Neuronal stem cell (in vitro differentiated cells): Measurements from ENCODE around the gene FBXL12.

Experiments
- DNase-seq: peaks from one replicate; pipeline ENCODE4 v3.0.0-alpha.2; 2013; ENCODE audit warnings: low spot score
- H2AFZ ChIP-seq: one replicate; pipeline ENCODE4 v1.6.1; 2013; ENCODE audit warnings: mild to moderate bottlenecking, low read length, inconsistent platforms
- H2AK5ac ChIP-seq: 2 replicates; pipeline ENCODE4 v1.6.1; 2013; ENCODE audit warnings: low read depth, mild to moderate bottlenecking, inconsistent platforms, low read length, moderate library complexity, mixed read lengths
- H2BK120ac ChIP-seq: 2 replicates; pipeline ENCODE4 v1.6.1; 2013; ENCODE audit warnings: low read depth, mild to moderate bottlenecking, inconsistent platforms, low read length, moderate library complexity, mixed read lengths
- H2BK12ac ChIP-seq: one replicate; pipeline ENCODE4 v1.6.1; 2013; ENCODE audit warnings: low read length, inconsistent platforms
- H2BK15ac ChIP-seq: 2 replicates; pipeline ENCODE4 v1.6.1; 2013; ENCODE audit warnings: mild to moderate bottlenecking, low read length, inconsistent platforms, mixed read lengths
- H2BK5ac ChIP-seq: one replicate; pipeline ENCODE4 v1.6.1; 2013; ENCODE audit warnings: inconsistent platforms, mild to moderate bottlenecking, low read length, moderate library complexity
- H3K14ac ChIP-seq: one replicate; pipeline ENCODE4 v1.6.1; 2013; ENCODE audit warnings: low read length, inconsistent platforms
- H3K18ac ChIP-seq: 2 replicates; pipeline ENCODE4 v1.6.1; 2013; ENCODE audit warnings: low read length, inconsistent platforms
- H3K23ac ChIP-seq: 2 replicates; pipeline ENCODE4 v1.6.1; 2013; ENCODE audit warnings: low read depth, mild to moderate bottlenecking, mixed read lengths, low read length, inconsistent platforms; ENCODE audit not compliant: poor library complexity
- H3K27ac ChIP-seq: replicated peaks from 3 replicates; pipeline ENCODE4 v1.5.1; 2013; ENCODE audit warnings: low read length, inconsistent platforms
- H3K27me3 ChIP-seq, 3 experiments: 2 replicates each; pipeline ENCODE4 v1.6.1; 2013; ENCODE audit warnings: low read length in 3 of 3, mild to moderate bottlenecking in 2 of 3, inconsistent platforms in 1 of 3, low read depth in 1 of 3, mixed read lengths in 1 of 3, moderate library complexity in 1 of 3; ENCODE audit not compliant: control insufficient read depth in 3 of 3, insufficient read depth in 3 of 3
- H3K36me3 ChIP-seq, 2 donors: replicated peaks in 1 of 2; 2 replicates each; pipeline ENCODE4 v1.6.1; 2013; ENCODE audit warnings: low read length in 2 of 2; ENCODE audit not compliant: control insufficient read depth in 2 of 2, insufficient read depth in 2 of 2
- H3K4ac ChIP-seq: 2 replicates; pipeline ENCODE4 v1.6.1; 2013; ENCODE audit warnings: inconsistent platforms, mild to moderate bottlenecking, low read length, moderate library complexity
- H3K4me1 ChIP-seq, 2 donors: 1 replicate in 1 of 2; 2 replicates in 1 of 2; pipeline ENCODE4 v1.6.1; 2013; ENCODE audit warnings: low read length in 2 of 2, low read depth in 1 of 2; ENCODE audit not compliant: control insufficient read depth in 2 of 2, insufficient read depth in 1 of 2
- H3K4me2 ChIP-seq: one replicate; pipeline ENCODE4 v1.6.1; 2013; ENCODE audit warnings: mild to moderate bottlenecking, low read length, inconsistent platforms; ENCODE audit not compliant: insufficient read depth, poor library complexity, severe bottlenecking
- H3K4me3 ChIP-seq, 2 donors: 2 replicates each; pipeline ENCODE4 v1.5.1; 2013; ENCODE audit warnings: low read length in 2 of 2, mild to moderate bottlenecking in 2 of 2, inconsistent platforms in 1 of 2, moderate library complexity in 1 of 2
- H3K79me1 ChIP-seq: one replicate; pipeline ENCODE4 v1.6.1; 2013; ENCODE audit warnings: low read depth, mild to moderate bottlenecking, inconsistent platforms, low read length, moderate library complexity
- H3K9ac ChIP-seq: one replicate; pipeline ENCODE4 v1.6.1; 2013; ENCODE audit warnings: mild to moderate bottlenecking, low read depth, low read length, inconsistent platforms; ENCODE audit not compliant: poor library complexity
- H3K9me3 ChIP-seq, 2 donors: replicated peaks in 1 of 2; 2 replicates each; pipeline versions ENCODE3 to v1.6.1; 2013; ENCODE audit warnings: low read length in 2 of 2, mild to moderate bottlenecking in 2 of 2, inconsistent platforms in 1 of 2, low read depth in 1 of 2, mixed read lengths in 1 of 2, moderate library complexity in 1 of 2; ENCODE audit not compliant: control insufficient read depth in 2 of 2, insufficient read depth in 1 of 2
- H4K8ac ChIP-seq: one replicate; pipeline ENCODE4 v1.6.1; 2013; ENCODE audit warnings: low read depth, mild to moderate bottlenecking, inconsistent platforms, low read length, moderate library complexity
- H4K91ac ChIP-seq: one replicate; pipeline ENCODE4 v1.6.1; 2013; ENCODE audit warnings: low read length, low read depth, mild to moderate bottlenecking, inconsistent platforms; ENCODE audit not compliant: poor library complexity
- WGBS, 2 donors: extraction: QIAGEN DNeasy Blood & Tissue Kit; methylation state at CpG; one replicate each; pipeline ENCODE4 v1.1.7; 2013; ENCODE audit warnings: missing lambda C conversion rate in 2 of 2, mixed read lengths in 1 of 2; ENCODE audit not compliant: insufficient read length in 2 of 2, insufficient replicate concordance in 1 of 2; ENCODE audit errors: extremely low coverage in 2 of 2; 5-methylcytosine and 5-hydroxymethylcytosine counted together

FBXL12 gene

DNA sequence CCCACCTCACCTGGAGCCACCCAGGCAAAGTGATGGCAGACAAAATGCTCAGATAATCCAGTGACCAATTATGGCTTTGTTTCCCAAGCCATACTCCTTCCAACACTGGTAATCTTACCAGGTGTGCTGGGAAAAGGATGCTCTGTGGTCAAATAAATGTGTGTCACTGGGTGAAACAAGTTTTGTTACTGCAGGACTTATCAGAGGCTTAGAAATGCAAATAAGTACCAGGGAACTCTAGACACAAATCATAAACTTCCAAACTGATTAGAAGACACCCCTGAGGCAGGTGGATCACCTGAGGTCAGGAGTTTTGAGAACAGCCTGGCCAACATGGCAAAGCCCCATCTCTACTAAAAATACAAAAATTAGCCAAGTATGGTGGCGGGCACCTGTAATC is 42.6 kb upstream of the FBXL12 start:
- H4K8ac ChIP-seq = no peak overlapping the region
- no peak overlapping the region for H3K23ac ChIP-seq
- H4K91ac ChIP-seq = no peak overlapping the region
- no peaks in the 10 kb centered on the region for H3K27me3 ChIP-seq
- H3K9me3 ChIP-seq = peaks cover 0 to 1% of the 10 kb centered on the region in 2 donors
- H2BK5ac ChIP-seq = no peak overlapping the region
- no peak overlapping the region for H2BK15ac ChIP-seq
- H3K18ac ChIP-seq = no peak overlapping the region
- no peak overlapping the region for H3K4me2 ChIP-seq
- no peak overlapping the region for H3K14ac ChIP-seq
- H3K4me1 ChIP-seq = no peaks in the 10 kb centered on the region
- WGBS, 2 donors = no CpG with 5 or more reads among the region's 1 CpG
- no peak overlapping the region for H3K9ac ChIP-seq
- DNase-seq = no peak
- H3K4ac ChIP-seq = no peak overlapping the region
- no peak overlapping the region for H2BK120ac ChIP-seq
- H3K36me3 ChIP-seq = no peaks in the 10 kb centered on the region
- H2AFZ ChIP-seq = no peak overlapping the region
- H2AK5ac ChIP-seq = no peak overlapping the region
- H3K79me1 ChIP-seq = no peaks in the 10 kb centered on the region
- H3K4me3 ChIP-seq = no peak overlapping the region
- H2BK12ac ChIP-seq = no peak overlapping the region
- no peak overlapping the region for H3K27ac ChIP-seq

GRCh38 chr19:9860407-9860806 is 41.5 kb upstream of the FBXL12 start:
- Histone ChIP-seq H3K9ac (no peak overlapping the region), H4K91ac (no peak overlapping the region), H3K9me3 (peaks cover 0 to 1% of the 10 kb centered on the region in 2 donors), H3K14ac (no peak overlapping the region), H2AK5ac (no peak overlapping the region), H2BK120ac (no peak overlapping the region), H3K4me3 (no peak overlapping the region), H3K4me2 (no peak overlapping the region), H2BK12ac (no peak overlapping the region), H2AFZ (no peak overlapping the region), H3K4ac (no peak overlapping the region), H3K79me1 (no peaks in the 10 kb centered on the region), H4K8ac (no peak overlapping the region), H3K23ac (no peak overlapping the region), H3K18ac (no peak overlapping the region), H2BK5ac (no peak overlapping the region), H3K27ac (no peak overlapping the region), H3K27me3 (no peaks in the 10 kb centered on the region), H3K4me1 (no peaks in the 10 kb centered on the region), H3K36me3 (peaks cover 0 to 3% of the 10 kb centered on the region in 2 donors), H2BK15ac (no peak overlapping the region)
- WGBS, 2 donors = no CpG with 5 or more reads among the region's 8 CpGs
- no peak for DNase-seq

DNA sequence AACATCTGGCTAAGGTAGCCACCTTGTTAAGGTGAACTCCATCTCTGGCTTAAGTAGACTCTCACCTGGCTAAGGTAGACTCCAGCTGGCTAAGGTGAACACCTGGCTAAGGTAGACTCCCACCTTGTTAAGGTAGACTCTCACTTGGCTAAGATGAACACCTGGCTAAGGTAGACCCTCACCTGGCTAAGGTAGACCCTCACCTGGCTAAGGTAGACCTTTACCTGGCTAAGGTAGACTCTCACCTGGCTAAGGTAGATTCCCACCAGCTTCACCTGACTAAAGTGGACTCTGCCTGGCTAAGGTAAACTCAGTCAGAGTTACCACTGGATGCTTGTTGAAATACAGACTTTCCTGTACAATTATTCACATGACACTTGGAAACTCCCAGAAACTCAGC is 39.9 kb upstream of the FBXL12 start:
- H2AK5ac ChIP-seq = no peak overlapping the region
- H2AFZ ChIP-seq = no peak overlapping the region
- no peak overlapping the region for H3K4me3 ChIP-seq
- no peak overlapping the region for H2BK12ac ChIP-seq
- no peaks in the 10 kb centered on the region for H3K4me1 ChIP-seq
- H3K27ac ChIP-seq = no peak overlapping the region
- no peak overlapping the region for H2BK5ac ChIP-seq
- no peak overlapping the region for H3K9ac ChIP-seq
- no peak overlapping the region for H2BK120ac ChIP-seq
- H3K14ac ChIP-seq = no peak overlapping the region
- H3K36me3 ChIP-seq = peaks cover 0 to 3% of the 10 kb centered on the region in 2 donors
- H4K8ac ChIP-seq = no peak overlapping the region
- peaks cover 0 to 1% of the 10 kb centered on the region in 2 donors for H3K9me3 ChIP-seq
- no peak overlapping the region for H2BK15ac ChIP-seq
- no peak for DNase-seq
- no peaks in the 10 kb centered on the region for H3K27me3 ChIP-seq
- H3K4ac ChIP-seq = no peak overlapping the region
- no peak overlapping the region for H4K91ac ChIP-seq
- no peak overlapping the region for H3K18ac ChIP-seq
- no peak overlapping the region for H3K23ac ChIP-seq
- H3K79me1 ChIP-seq = no peaks in the 10 kb centered on the region
- H3K4me2 ChIP-seq = no peak overlapping the region

GRCh38 chr19:9857920-9858746 is 39.3 kb upstream of the FBXL12 start:
- Histone ChIP-seq H3K14ac (no peak overlapping the region), H3K27me3 (no peaks in the 10 kb centered on the region), H3K9ac (no peak overlapping the region), H3K79me1 (no peaks in the 10 kb centered on the region), H3K23ac (no peak overlapping the region), H3K4me1 (no peaks in the 10 kb centered on the region), H2AK5ac (no peak overlapping the region), H2BK120ac (no peak overlapping the region), H2BK12ac (no peak overlapping the region), H3K18ac (no peak overlapping the region), H2AFZ (no peak overlapping the region), H4K91ac (no peak overlapping the region), H3K4ac (no peak overlapping the region), H2BK5ac (no peak overlapping the region), H3K36me3 (peaks cover 0 to 3% of the 10 kb centered on the region in 2 donors), H3K4me3 (no peak overlapping the region), H3K4me2 (no peak overlapping the region), H4K8ac (no peak overlapping the region), H2BK15ac (no peak overlapping the region), H3K9me3 (peaks cover 0 to 1% of the 10 kb centered on the region in 2 donors), H3K27ac (no peak overlapping the region)
- DNase-seq = no peak
- WGBS, 2 donors = no CpG with 5 or more reads among the region's 10 CpGs
